HG03460 (cell line): ENCODE data around the gene SLC24A1.

Source experiments
- ATAC-seq: cut with Tn5 transposase; IDR thresholded peaks from one replicate; pipeline ENCODE4 v1.9.1; 2021; ENCODE audit not compliant: unreplicated experiment

SLC24A1 gene

GRCh38 chr15:65651831-65652749 lies 30.4 kb downstream of the SLC24A1 start:
- ATAC-seq, result no peak

- ATAC-seq, result no peak
Observed at GRCh38 chr15:65653341-65653740, 31.6 kb downstream of the SLC24A1 start.

- no peak for ATAC-seq
Observed at GRCh38 chr15:65653801-65654521, 32.2 kb downstream of the SLC24A1 start.

GRCh38 chr15:65655026-65655425 lies 33.3 kb downstream of the SLC24A1 start:
- ATAC-seq, result no peak

GRCh38 chr15:65655457-65655856 lies 33.7 kb downstream of the SLC24A1 start:
- ATAC-seq, result no peak

- no peak for ATAC-seq
Observed at GRCh38 chr15:65659502-65660052, 37.8 kb downstream of the SLC24A1 start.

- no peak for ATAC-seq
Observed at GRCh38 chr15:65660927-65661326, 39.2 kb downstream of the SLC24A1 start.

GRCh38 chr15:65663521-65663920 lies 41.8 kb downstream of the SLC24A1 start:
- peak; percentile 56 for ATAC-seq

- no peak for ATAC-seq
Observed at GRCh38 chr15:65666257-65666656, 44.5 kb downstream of the SLC24A1 start.

- no peak for ATAC-seq
Observed at GRCh38 chr15:65675551-65675950, 53.8 kb downstream of the SLC24A1 start.

- no peak for ATAC-seq
Observed at GRCh38 chr15:65676123-65676522, 54.4 kb downstream of the SLC24A1 start.

- no peak for ATAC-seq
Observed at GRCh38 chr15:65680544-65680943, 58.8 kb downstream of the SLC24A1 start.

GRCh38 chr15:65682404-65682911 lies 60.7 kb downstream of the SLC24A1 start:
- ATAC-seq, result no peak

- ATAC-seq, result no peak
Observed at GRCh38 chr15:65688462-65688861, 66.7 kb downstream of the SLC24A1 start.

- no peak for ATAC-seq
Observed at GRCh38 chr15:65690173-65690572, 68.4 kb downstream of the SLC24A1 start.

GRCh38 chr15:65690778-65691177 lies 69.0 kb downstream of the SLC24A1 start:
- ATAC-seq, result no peak

GRCh38 chr15:65695081-65695480 lies 73.3 kb downstream of the SLC24A1 start:
- ATAC-seq, result no peak
